ENCODE measurements around the gene CLOCK.

The CLOCK gene

DNA sequence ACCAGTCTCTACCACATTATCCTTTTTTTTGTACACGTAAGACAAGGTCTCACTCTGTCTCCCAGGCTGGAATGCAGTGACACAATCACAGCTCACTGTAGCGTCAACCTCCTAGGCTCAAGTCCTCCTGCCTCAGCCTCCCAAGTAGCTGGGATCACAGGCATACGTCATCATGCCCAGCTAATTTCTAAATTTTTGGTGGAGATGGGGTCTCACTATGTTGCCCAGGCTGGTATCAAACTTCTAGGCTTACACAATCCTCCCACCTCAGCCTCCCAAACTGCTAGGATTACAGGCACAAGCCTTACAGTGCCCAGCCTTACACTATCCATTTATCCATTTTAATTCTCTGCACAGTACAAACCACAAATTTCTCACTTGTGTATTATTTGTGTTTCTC is 58.0 kb downstream of the CLOCK start:
- TF ChIP-seq EP300 (IDR thresholded peaks at IDR 0.05; ENCODE audit: borderline replicate concordance) (no peak), MAX (IDR thresholded peaks at IDR 0.05) (no peak), CEBPB (IDR thresholded peaks at IDR 0.05) (no peak), TEAD4 (IDR thresholded peaks at IDR 0.05) (no peak), TAF1 (IDR thresholded peaks at IDR 0.05; ENCODE audit: low read depth) (no peak), YY1 (IDR thresholded peaks at IDR 0.05; ENCODE audit: low read depth) (no peak), CREB1 (IDR thresholded peaks at IDR 0.05; ENCODE audit: low read depth) (no peak)
- TF ChIP-seq, protein P1, sequence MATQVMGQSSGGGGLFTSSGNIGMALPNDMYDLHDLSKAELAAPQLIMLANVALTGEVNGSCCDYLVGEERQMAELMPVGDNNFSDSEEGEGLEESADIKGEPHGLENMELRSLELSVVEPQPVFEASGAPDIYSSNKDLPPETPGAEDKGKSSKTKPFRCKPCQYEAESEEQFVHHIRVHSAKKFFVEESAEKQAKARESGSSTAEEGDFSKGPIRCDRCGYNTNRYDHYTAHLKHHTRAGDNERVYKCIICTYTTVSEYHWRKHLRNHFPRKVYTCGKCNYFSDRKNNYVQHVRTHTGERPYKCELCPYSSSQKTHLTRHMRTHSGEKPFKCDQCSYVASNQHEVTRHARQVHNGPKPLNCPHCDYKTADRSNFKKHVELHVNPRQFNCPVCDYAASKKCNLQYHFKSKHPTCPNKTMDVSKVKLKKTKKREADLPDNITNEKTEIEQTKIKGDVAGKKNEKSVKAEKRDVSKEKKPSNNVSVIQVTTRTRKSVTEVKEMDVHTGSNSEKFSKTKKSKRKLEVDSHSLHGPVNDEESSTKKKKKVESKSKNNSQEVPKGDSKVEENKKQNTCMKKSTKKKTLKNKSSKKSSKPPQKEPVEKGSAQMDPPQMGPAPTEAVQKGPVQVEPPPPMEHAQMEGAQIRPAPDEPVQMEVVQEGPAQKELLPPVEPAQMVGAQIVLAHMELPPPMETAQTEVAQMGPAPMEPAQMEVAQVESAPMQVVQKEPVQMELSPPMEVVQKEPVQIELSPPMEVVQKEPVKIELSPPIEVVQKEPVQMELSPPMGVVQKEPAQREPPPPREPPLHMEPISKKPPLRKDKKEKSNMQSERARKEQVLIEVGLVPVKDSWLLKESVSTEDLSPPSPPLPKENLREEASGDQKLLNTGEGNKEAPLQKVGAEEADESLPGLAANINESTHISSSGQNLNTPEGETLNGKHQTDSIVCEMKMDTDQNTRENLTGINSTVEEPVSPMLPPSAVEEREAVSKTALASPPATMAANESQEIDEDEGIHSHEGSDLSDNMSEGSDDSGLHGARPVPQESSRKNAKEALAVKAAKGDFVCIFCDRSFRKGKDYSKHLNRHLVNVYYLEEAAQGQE (IDR thresholded peaks at IDR 0.05; ENCODE audit: low read depth), result no peak

DNA sequence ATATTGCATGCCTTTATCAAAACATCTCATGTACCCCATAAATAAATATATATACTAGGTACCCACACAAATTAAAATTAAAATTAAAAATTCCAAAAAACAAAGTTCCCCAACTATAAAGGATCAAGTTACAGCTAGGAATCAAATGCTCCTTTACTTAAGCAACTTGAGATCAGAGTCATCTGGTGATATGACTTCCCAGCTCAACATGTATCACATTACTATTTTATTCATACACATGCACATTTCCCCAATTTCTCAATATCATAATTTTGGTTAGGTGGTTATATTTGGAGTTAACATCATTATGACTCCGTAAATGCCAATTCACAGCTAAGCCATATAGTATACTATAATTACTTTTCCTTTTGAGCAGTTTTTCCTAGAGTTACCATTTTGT is 60.9 kb downstream of the CLOCK start:
- TF ChIP-seq, protein P1 (IDR thresholded peaks at IDR 0.05; ENCODE audit: low read depth), result no peak
- TF ChIP-seq TCF12 (IDR thresholded peaks at IDR 0.05; ENCODE audit: low read depth), result no peak
- TF ChIP-seq CREB1 (IDR thresholded peaks at IDR 0.05; ENCODE audit: low read depth), result no peak
- TF ChIP-seq EGR1 (IDR thresholded peaks at IDR 0.05), result no peak
- TF ChIP-seq CEBPB (IDR thresholded peaks at IDR 0.05), result no peak
- no peak for TF ChIP-seq FOXM1 (IDR thresholded peaks at IDR 0.05; ENCODE audit: borderline replicate concordance, low read depth)
- TF ChIP-seq TEAD4 (IDR thresholded peaks at IDR 0.05), result no peak
- no peak for TF ChIP-seq YY1 (IDR thresholded peaks at IDR 0.05; ENCODE audit: low read depth)
- TF ChIP-seq EP300 (IDR thresholded peaks at IDR 0.05; ENCODE audit: borderline replicate concordance), result no peak
- TF ChIP-seq RAD21 (IDR thresholded peaks at IDR 0.05; ENCODE audit: low read depth), result no peak
- no peak for TF ChIP-seq USF1 (IDR thresholded peaks at IDR 0.05)
- TF ChIP-seq NFIC (IDR thresholded peaks at IDR 0.05), result no peak
- TF ChIP-seq MAX (IDR thresholded peaks at IDR 0.05), result no peak
- no peak for TF ChIP-seq ZBTB7A (IDR thresholded peaks at IDR 0.05; ENCODE audit: low read depth)
- TF ChIP-seq TAF1 (IDR thresholded peaks at IDR 0.05; ENCODE audit: low read depth), result no peak

GRCh38 chr4:55483315-55483714 is 63.4 kb downstream of the CLOCK start:
- TF ChIP-seq FOXM1 (IDR thresholded peaks at IDR 0.05; ENCODE audit: borderline replicate concordance, low read depth) (no peak), MAX (IDR thresholded peaks at IDR 0.05) (no peak), RAD21 (IDR thresholded peaks at IDR 0.05; ENCODE audit: low read depth) (no peak), EGR1 (IDR thresholded peaks at IDR 0.05) (no peak), EP300 (IDR thresholded peaks at IDR 0.05; ENCODE audit: borderline replicate concordance) (no peak), ZBTB7A (IDR thresholded peaks at IDR 0.05; ENCODE audit: low read depth) (no peak), USF1 (IDR thresholded peaks at IDR 0.05) (no peak), YY1 (IDR thresholded peaks at IDR 0.05; ENCODE audit: low read depth) (no peak), TEAD4 (IDR thresholded peaks at IDR 0.05) (no peak), TAF1 (IDR thresholded peaks at IDR 0.05; ENCODE audit: low read depth) (no peak), TCF12 (IDR thresholded peaks at IDR 0.05; ENCODE audit: low read depth) (no peak), NFIC (IDR thresholded peaks at IDR 0.05) (no peak)
- TF ChIP-seq, protein P1 (IDR thresholded peaks at IDR 0.05; ENCODE audit: low read depth), result no peak

- no peak for TF ChIP-seq TAF1 (IDR thresholded peaks at IDR 0.05; ENCODE audit: low read depth)
These were observed 71.1 kb downstream of the CLOCK start for GRCh38 chr4:55475394-55476243.

Data from Ishikawa (cell line).